H1 (cell line): ENCODE results near the gene SLC8B1. TPM values are rescaled to one million over a fixed set of nuclear protein-coding genes. Genes with fewer than 3 reads are reported as not detected.

Source experiments
- CTCF ChIA-PET: fragments of 300-600 bp; sonication (Branson Sonifier 250); formaldehyde crosslinking; loops from one replicate; lab custom pipeline; 2021; ENCODE audit not compliant: partially characterized antibody; lab: Charles Lee
- POLR2A ChIA-PET: fragments of 300-600 bp; sonication (Branson Sonifier 250); formaldehyde crosslinking; loops from one replicate; lab custom pipeline; 2021; ENCODE audit warnings: inconsistent platforms; ENCODE audit not compliant: partially characterized antibody; lab: Charles Lee
- DNase-seq, 2 experiments: peaks; one replicate each; pipeline versions ENCODE4 v3.0.0 to v3.0.0-alpha.2; 2010 to 2022; ENCODE audit warnings: low spot score in 2 of 2, low read depth in 1 of 2, mixed read lengths in 1 of 2
- FAIRE-seq: peaks from 2 replicates; lab custom pipeline; 2011; peaks lifted over from hg19 to GRCh38; lab: Jason Lieb, UNC
- H2AFZ ChIP-seq: 2 replicates; pipeline ENCODE4 v1.8.1; 2012; ENCODE audit warnings: low read length, inconsistent platforms
- H2AK5ac ChIP-seq: 2 replicates; pipeline ENCODE4 v1.6.1; 2013; ENCODE audit warnings: low read depth, low read length
- H2BK120ac ChIP-seq: replicated peaks from 2 replicates; pipeline ENCODE3; 2013; ENCODE audit warnings: low read depth, low read length, inconsistent platforms
- H2BK12ac ChIP-seq: 2 replicates; pipeline ENCODE4 v1.6.1; 2013; ENCODE audit warnings: low read depth, low read length
- H2BK15ac ChIP-seq: 2 replicates; pipeline ENCODE4 v1.6.1; 2013; ENCODE audit warnings: low read length
- H2BK20ac ChIP-seq: 2 replicates; pipeline ENCODE4 v1.6.1; 2013; ENCODE audit warnings: low read length
- H2BK5ac ChIP-seq: 2 replicates; pipeline ENCODE4 v1.6.1; 2013; ENCODE audit warnings: low read depth, low read length
- H3K14ac ChIP-seq: 2 replicates; pipeline ENCODE4 v1.6.1; 2013; ENCODE audit warnings: inconsistent platforms; ENCODE audit not compliant: insufficient read length
- H3K18ac ChIP-seq: 2 replicates; pipeline ENCODE4 v1.6.1; 2013; ENCODE audit warnings: low read length; ENCODE audit errors: extremely low read depth
- H3K23ac ChIP-seq: 2 replicates; pipeline ENCODE4 v1.6.1; 2013; ENCODE audit warnings: inconsistent platforms; ENCODE audit not compliant: insufficient read length
- H3K23me2 ChIP-seq: 2 replicates; pipeline ENCODE4 v1.6.1; 2013; ENCODE audit warnings: low read depth, low read length
- H3K27ac ChIP-seq: 2 replicates; pipeline ENCODE4 v1.6.1; 2011; ENCODE audit warnings: low read depth, low read length, inconsistent platforms
- H3K27me3 ChIP-seq, 4 experiments: replicated peaks in 1 of 4; 1 replicate in 1 of 4; 2 replicates in 3 of 4; pipeline versions ENCODE4 v1.6.1 to v1.8.1; 2011 to 2013; ENCODE audit warnings: low read length in 3 of 4, mild to moderate bottlenecking in 3 of 4, inconsistent platforms in 2 of 4, mixed read lengths in 2 of 4, moderate library complexity in 1 of 4; ENCODE audit not compliant: control insufficient read depth in 3 of 4, insufficient read depth in 3 of 4; ENCODE audit errors: extremely low read depth in 1 of 4
- H3K36me3 ChIP-seq, 4 experiments: 2 replicates each; pipeline versions ENCODE4 v1.6.1 to v1.8.1; 2011 to 2013; ENCODE audit warnings: mild to moderate bottlenecking in 4 of 4, low read length in 3 of 4, moderate library complexity in 2 of 4, control low read depth in 1 of 4, inconsistent platforms in 1 of 4; ENCODE audit not compliant: insufficient read depth in 4 of 4, control insufficient read depth in 2 of 4
- H3K4ac ChIP-seq: replicated peaks from 2 replicates; pipeline ENCODE3; 2013; ENCODE audit warnings: low read length, low read depth, mixed read lengths, inconsistent platforms; ENCODE audit not compliant: insufficient read length
- H3K4me1 ChIP-seq, 4 experiments: replicated peaks in 1 of 4; 1 replicate in 1 of 4; 2 replicates in 3 of 4; pipeline versions ENCODE4 v1.6.1 to v1.8.1; 2011 to 2013; ENCODE audit warnings: low read length in 3 of 4, inconsistent platforms in 2 of 4, mixed read lengths in 1 of 4; ENCODE audit not compliant: insufficient read depth in 4 of 4, control insufficient read depth in 3 of 4
- H3K4me2 ChIP-seq, 2 experiments: 2 replicates each; pipeline versions ENCODE4 v1.6.1 to v1.8.1; 2011 to 2013; ENCODE audit warnings: low read depth in 2 of 2, low read length in 2 of 2, control low read depth in 1 of 2, inconsistent platforms in 1 of 2, mild to moderate bottlenecking in 1 of 2; ENCODE audit not compliant: insufficient read depth in 1 of 2
- H3K4me3 ChIP-seq, 4 experiments: fragments of 200-600, 300-600 bp in 1 of 4; sonication (generic), shearing (Covaris generic), sonication (Bioruptor Twin) in 1 of 4; 2 replicates each; pipeline versions ENCODE4 v1.5.1 to v1.8.1; 2011 to 2016; ENCODE audit warnings: low read length in 4 of 4, low read depth in 3 of 4, control low read depth in 2 of 4, inconsistent platforms in 2 of 4, mild to moderate bottlenecking in 2 of 4, mixed read lengths in 1 of 4, moderate library complexity in 1 of 4; ENCODE audit not compliant: insufficient read depth in 2 of 4; ENCODE audit errors: extremely low read depth in 1 of 4
- H3K56ac ChIP-seq: replicated peaks from 2 replicates; pipeline ENCODE3; 2013; ENCODE audit warnings: low read depth, mild to moderate bottlenecking, mixed read lengths, low read length, inconsistent platforms; ENCODE audit not compliant: insufficient read length
- H3K79me1 ChIP-seq: 2 replicates; pipeline ENCODE4 v1.6.1; 2013; ENCODE audit warnings: low read depth, low read length, control low read depth
- H3K79me2 ChIP-seq, 2 experiments: 2 replicates each; pipeline versions ENCODE4 v1.6.1 to v1.8.1; 2012 to 2013; ENCODE audit warnings: low read length in 2 of 2, mild to moderate bottlenecking in 2 of 2, inconsistent platforms in 1 of 2; ENCODE audit not compliant: insufficient read depth in 2 of 2, control insufficient read depth in 1 of 2
- H3K9ac ChIP-seq, 4 experiments: replicated peaks in 1 of 4; 1 replicate in 1 of 4; 2 replicates in 3 of 4; pipeline versions ENCODE4 v1.6.1 to v1.8.1; 2011 to 2013; ENCODE audit warnings: low read depth in 3 of 4, low read length in 3 of 4, control low read depth in 2 of 4, mild to moderate bottlenecking in 2 of 4, moderate library complexity in 2 of 4, inconsistent platforms in 1 of 4; ENCODE audit errors: extremely low read depth in 1 of 4
- H3K9me3 ChIP-seq, 2 experiments: 2 replicates each; pipeline versions ENCODE4 v1.6.1 to v1.8.1; 2012 to 2013; ENCODE audit warnings: mild to moderate bottlenecking in 2 of 2, moderate library complexity in 2 of 2, control low read depth in 1 of 2, inconsistent platforms in 1 of 2, low read depth in 1 of 2, low read length in 1 of 2, mixed read lengths in 1 of 2; ENCODE audit not compliant: insufficient read depth in 2 of 2
- H4K20me1 ChIP-seq, 2 experiments: replicated peaks in 1 of 2; 2 replicates each; pipeline versions ENCODE3 to v1.8.1; 2011 to 2013; ENCODE audit warnings: inconsistent platforms in 2 of 2, low read length in 2 of 2, mild to moderate bottlenecking in 1 of 2; ENCODE audit not compliant: insufficient read depth in 2 of 2, control insufficient read depth in 1 of 2
- H4K5ac ChIP-seq: 2 replicates; pipeline ENCODE4 v1.6.1; 2013; ENCODE audit warnings: low read length, low read depth, mixed read lengths, inconsistent platforms; ENCODE audit not compliant: insufficient read length
- H4K8ac ChIP-seq: 2 replicates; pipeline ENCODE4 v1.8.0; 2013; ENCODE audit warnings: mild to moderate bottlenecking, moderate library complexity, low read length, inconsistent platforms; ENCODE audit not compliant: insufficient read depth; ENCODE audit errors: extremely low read depth
- H4K91ac ChIP-seq: replicated peaks from 2 replicates; pipeline ENCODE3; 2013; ENCODE audit warnings: low read length, mixed read lengths, inconsistent platforms; ENCODE audit not compliant: insufficient read length
- JUN ChIP-seq: IDR thresholded peaks from 2 replicates; pipeline ENCODE4 v1.6.1; 2011; ENCODE audit warnings: low read depth, mild to moderate bottlenecking, improper control_type of control experiment, low read length
- KDM4A ChIP-seq: IDR thresholded peaks from one replicate; pipeline ENCODE4 v1.7.1; 2012; ENCODE audit warnings: low read depth, mild to moderate bottlenecking, moderate library complexity, low read length, inconsistent platforms; ENCODE audit not compliant: severe bottlenecking
- NANOG ChIP-seq: IDR thresholded peaks from 2 replicates; pipeline ENCODE4 v1.6.1; 2011; ENCODE audit warnings: low read length, low read depth, mild to moderate bottlenecking, inconsistent platforms; ENCODE audit not compliant: insufficient read depth, poor library complexity, severe bottlenecking
- WGBS, 2 experiments: shearing (Covaris generic) in 1 of 2; methylation state at CpG; one replicate each; pipeline versions ENCODE4 v1.1.6 to v1.1.7; 2013 to 2015; ENCODE audit warnings: low lambda C conversion rate in 2 of 2, mixed read lengths in 2 of 2, inconsistent platforms in 1 of 2, low coverage in 1 of 2, missing lambda C conversion rate in 1 of 2; ENCODE audit not compliant: insufficient replicate concordance in 2 of 2, insufficient coverage in 1 of 2, insufficient read length in 1 of 2; ENCODE audit errors: extremely low coverage in 1 of 2, missing lambda C conversion rate in 1 of 2; 5-methylcytosine and 5-hydroxymethylcytosine counted together
- polyA plus RNA-seq, 7 experiments: library from polyadenylated mRNA; depleted of rRNA in 3 of 7; stranded (reverse) in 5 of 7; unstranded in 2 of 7; fragments of >200 nt in 5 of 7; fragments of 200-250 nt in 2 of 7; gene quantifications; 1 replicate in 5 of 7; 2 replicates in 1 of 7; 4 replicates in 1 of 7; pipeline versions ENCODE4 v1.2.1 to v1.2.3, GENCODE V29; 2011 to 2013; ENCODE audit warnings: missing spikeins in 2 of 7, mixed read lengths in 2 of 7
- total RNA-seq: library from RNA; stranded (reverse); fragmentation: NEBNext Ultra II Directional; extraction: Animal tissue kit (Norgen Biotek cat#: 25700); gene quantifications from 2 replicates; pipeline ENCODE4 v1.2.1, GENCODE V29; 2021

Gene SLC8B1
- total and polyA plus RNA-seq, 2 of the 8 experiments (the other 6 are each of a cell fraction or from before 2014, with no cell fraction given): 11.2 to 19.1 TPM

DNA sequence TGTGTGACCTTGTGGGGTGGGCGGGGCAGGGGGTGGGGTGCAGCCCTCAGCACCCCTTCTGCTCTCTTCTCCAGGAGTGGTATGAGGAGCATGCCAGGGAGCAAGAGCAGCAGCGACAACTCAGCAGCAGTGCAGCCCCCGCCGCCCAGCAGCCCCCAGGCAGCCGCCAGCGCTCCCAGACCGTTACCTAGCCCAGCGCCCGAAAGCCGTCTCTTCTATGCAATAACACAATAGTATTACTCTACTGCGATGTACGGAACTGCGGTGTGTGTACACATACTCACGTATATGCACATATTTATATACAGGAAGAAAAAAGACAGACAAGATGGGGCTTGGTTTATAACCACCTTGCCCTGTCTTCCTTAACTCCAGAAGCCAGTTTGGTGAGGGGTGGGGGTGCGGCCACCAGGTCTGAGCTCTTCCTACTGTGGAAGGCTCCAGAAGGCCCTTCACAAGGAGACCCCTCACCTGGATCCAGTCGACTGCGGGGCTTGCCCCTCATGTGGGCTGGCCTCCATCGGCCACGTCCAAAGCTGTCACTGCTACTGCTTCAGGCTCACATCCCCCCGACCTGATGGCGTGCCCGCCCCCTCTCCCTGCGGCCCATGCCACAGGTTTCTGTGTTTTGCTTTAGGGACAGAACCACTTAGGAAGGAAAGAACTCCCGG lies 38.9 kb downstream of the SLC8B1 start:
- H2BK5ac ChIP-seq: no peak overlapping the region
- no peak overlapping the region for H2BK15ac ChIP-seq
- 92% methylated on average over 20 of the region's 24 CpGs; no CpG with 5 or more reads in 1 of the 2 experiments for WGBS, 2 experiments
- H3K4me3 ChIP-seq: no peak overlapping the region
- H2AK5ac ChIP-seq: no peak overlapping the region
- peaks cover 0 to 3% (median 0%) of the 10 kb centered on the region in 4 experiments; a peak in 2 of 8 replicates for H3K36me3 ChIP-seq
- H4K20me1 ChIP-seq: peaks cover 0 to 2% of the 10 kb centered on the region in 2 experiments
- H3K56ac ChIP-seq: no peak overlapping the region
- H3K14ac ChIP-seq: no peak overlapping the region
- H4K91ac ChIP-seq: no peak overlapping the region
- H4K5ac ChIP-seq: no peak overlapping the region
- DNase-seq: no peak
- no peaks in the 10 kb centered on the region for H3K27me3 ChIP-seq
- no peak overlapping the region for H3K4me2 ChIP-seq
- no peak overlapping the region for H2BK120ac ChIP-seq
- ChIA-PET CTCF (no interaction called here), POLR2A (interaction anchor here (1.0 to 4.2 kb wide), 3 partner anchors 7 to 62 kb away, joined by 3 to 20 read pairs (median 3); no protein-coding TSS in a partner anchor)
- no peaks in the 10 kb centered on the region for H3K23me2 ChIP-seq
- no peak overlapping the region for H2BK12ac ChIP-seq
- H2AFZ ChIP-seq: no peak overlapping the region
- peaks cover 0 to 9% (median 8%) of the 10 kb centered on the region in 4 experiments; a peak in 5 of 7 replicates for H3K4me1 ChIP-seq
- H3K23ac ChIP-seq: no peak overlapping the region
- H3K9ac ChIP-seq: no peak overlapping the region
- H3K79me2 ChIP-seq: no peaks in the 10 kb centered on the region
- TF ChIP-seq JUN (no peak), KDM4A (no peak), NANOG (no peak)
- no peak overlapping the region for H3K4ac ChIP-seq
- H3K27ac ChIP-seq: no peak overlapping the region
- H3K79me1 ChIP-seq: no peaks in the 10 kb centered on the region
- no peak for FAIRE-seq
- no peaks in the 10 kb centered on the region for H3K9me3 ChIP-seq
- H2BK20ac ChIP-seq: no peak overlapping the region
- no peak overlapping the region for H3K18ac ChIP-seq
- H4K8ac ChIP-seq: no peak overlapping the region
